Ishikawa (cell line): ENCODE results near the gene VAV3.

Experiments
- CEBPB ChIP-seq: IDR thresholded peaks from 2 replicates; pipeline ENCODE4 v1.6.1; 2012
- EP300 ChIP-seq: IDR thresholded peaks from 2 replicates; pipeline ENCODE4 v1.6.1; 2012; ENCODE audit warnings: borderline replicate concordance
- FOXM1 ChIP-seq: IDR thresholded peaks from 2 replicates; pipeline ENCODE4 v1.6.1; 2012; ENCODE audit warnings: low read depth, borderline replicate concordance
- MAX ChIP-seq: IDR thresholded peaks from 2 replicates; pipeline ENCODE4 v1.6.1; 2012
- NFIC ChIP-seq: IDR thresholded peaks from 2 replicates; pipeline ENCODE4 v1.6.1; 2012
- RAD21 ChIP-seq: IDR thresholded peaks from 2 replicates; pipeline ENCODE4 v1.6.1; 2012; ENCODE audit warnings: low read depth
- REST ChIP-seq: IDR thresholded peaks from 2 replicates; pipeline ENCODE4 v1.6.1; 2012; ENCODE audit warnings: low read depth, mild to moderate bottlenecking
- TCF12 ChIP-seq: IDR thresholded peaks from 2 replicates; pipeline ENCODE4 v1.6.1; 2012; ENCODE audit warnings: low read depth
- TEAD4 ChIP-seq: IDR thresholded peaks from 2 replicates; pipeline ENCODE4 v1.6.1; 2012
- USF1 ChIP-seq: IDR thresholded peaks from 2 replicates; pipeline ENCODE4 v1.6.1; 2012
- YY1 ChIP-seq: IDR thresholded peaks from 2 replicates; pipeline ENCODE4 v1.6.1; 2012; ENCODE audit warnings: low read depth

GRCh38 chr1:107920999-107921398 lies 44.0 kb downstream of the VAV3 start:
- TF ChIP-seq NFIC: no peak
- TF ChIP-seq USF1: no peak
- no peak for TF ChIP-seq CEBPB
- TF ChIP-seq FOXM1: no peak
- no peak for TF ChIP-seq MAX
- TF ChIP-seq EP300: no peak
- no peak for TF ChIP-seq TEAD4
- no peak for TF ChIP-seq REST
- no peak for TF ChIP-seq RAD21
- TF ChIP-seq YY1: no peak
- no peak for TF ChIP-seq TCF12
